ENCODE measurements around the gene TNK1.

TNK1 gene

GRCh38 chr17:7356072-7356549, 24.8 kb upstream of the TNK1 start (continued):
- TF ChIP-seq ZNF580 (tag by site-specific recombination; IDR thresholded peaks at IDR 0.05), result 0 out of 2 replicates have a peak, but pooled peaks have one; percentile 21
- TF ChIP-seq ZNF555 (tag by site-specific recombination; conservative IDR thresholded peaks at IDR 0.05), result no peak
- peak; percentile 56 for TF ChIP-seq ZNF629 (tag by site-specific recombination; IDR thresholded peaks at IDR 0.05)
- no peak for TF ChIP-seq YY2 (tag by site-specific recombination; IDR thresholded peaks at IDR 0.05)
- no peak for TF ChIP-seq MZF1 (tag by site-specific recombination; IDR thresholded peaks at IDR 0.05; ENCODE audit: borderline replicate concordance)
- no peak for TF ChIP-seq ZNF768 (tag by site-specific recombination; IDR thresholded peaks at IDR 0.05)
- TF ChIP-seq ZFP69B (tag by site-specific recombination; IDR thresholded peaks at IDR 0.05), result peak; percentile 63
- TF ChIP-seq ZNF837 (tag by site-specific recombination; IDR thresholded peaks at IDR 0.05), result no peak
- TF ChIP-seq ZSCAN30 (tag by site-specific recombination; IDR thresholded peaks at IDR 0.05), result peak; percentile 77; the same call in 1 of the 2 replicates
- no peak for TF ChIP-seq ZBTB21 (tag by site-specific recombination; IDR thresholded peaks at IDR 0.05)
- TF ChIP-seq ZBTB26 (tag by site-specific recombination; optimal IDR thresholded peaks at IDR 0.05), result peak; percentile 14
- TF ChIP-seq ZNF416 (tag by site-specific recombination; IDR thresholded peaks at IDR 0.05), result no peak
- TF ChIP-seq ZFP37 (tag by site-specific recombination; IDR thresholded peaks at IDR 0.05), result 0 out of 2 replicates have a peak, but pooled peaks have one; percentile 72
- no peak for TF ChIP-seq ZNF266 (tag by site-specific recombination; IDR thresholded peaks at IDR 0.05; ENCODE audit: low read depth)
- TF ChIP-seq OVOL3 (tag by site-specific recombination; IDR thresholded peaks at IDR 0.05), result no peak
- 0 out of 2 replicates have a peak, but pooled peaks have one; percentile 18 for TF ChIP-seq BCL11A (tag by site-specific recombination; IDR thresholded peaks at IDR 0.05; ENCODE audit: low read depth)
- no peak; the same call in 1 of the 2 replicates for TF ChIP-seq KLF7 (tag by site-specific recombination; IDR thresholded peaks at IDR 0.05; ENCODE audit: borderline replicate concordance)
- TF ChIP-seq ZNF24 (tag by site-specific recombination; IDR thresholded peaks at IDR 0.05), result peak; percentile 53; the same call in 1 of the 2 replicates
- TF ChIP-seq ZNF488 (tag by site-specific recombination; IDR thresholded peaks at IDR 0.05), result no peak
- peak; percentile 79 for TF ChIP-seq KLF1 (tag by site-specific recombination; IDR thresholded peaks at IDR 0.05)
- TF ChIP-seq ZNF23 (tag by site-specific recombination; IDR thresholded peaks at IDR 0.05; ENCODE audit: borderline replicate concordance), result no peak
- TF ChIP-seq ZNF692 (tag by site-specific recombination; IDR thresholded peaks at IDR 0.05), result peak; percentile 69; the same call in 1 of the 2 replicates
- no peak for TF ChIP-seq ZNF777 (tag by site-specific recombination; IDR thresholded peaks at IDR 0.05; ENCODE audit: borderline replicate concordance)
- TF ChIP-seq OSR2 (tag by site-specific recombination; IDR thresholded peaks at IDR 0.05), result no peak
- TF ChIP-seq ZNF626 (tag by site-specific recombination; IDR thresholded peaks at IDR 0.05), result no peak
- peak; percentile 73 for TF ChIP-seq GLIS1 (tag by site-specific recombination; IDR thresholded peaks at IDR 0.05)
- TF ChIP-seq ZBTB8A (tag by site-specific recombination; IDR thresholded peaks at IDR 0.05), result peak; percentile 67; the same call in 1 of the 2 replicates
- TF ChIP-seq ZBTB17 (tag by site-specific recombination; IDR thresholded peaks at IDR 0.05), result peak; percentile 68
- TF ChIP-seq ZNF639 (tag by site-specific recombination; IDR thresholded peaks at IDR 0.05), result 0 out of 2 replicates have a peak, but pooled peaks have one; percentile 41
- peak; percentile 93 for TF ChIP-seq CTCF (tag by site-specific recombination; IDR thresholded peaks at IDR 0.05)
- no peak for TF ChIP-seq ZNF449 (tag by site-specific recombination; IDR thresholded peaks at IDR 0.05)
- no peak for TF ChIP-seq ZNF155 (tag by site-specific recombination; IDR thresholded peaks at IDR 0.05)
- no peak for TF ChIP-seq ZNF324 (tag by site-specific recombination; IDR thresholded peaks at IDR 0.05)
- peak; percentile 89 for TF ChIP-seq ZBTB48 (tag by site-specific recombination; IDR thresholded peaks at IDR 0.05)

All from HEK293 (cell line).